Sigmoid colon (tissue), 4 donors: ENCODE measurements around the gene NBEAL2.

Experiments used
- CTCF ChIP-seq, 4 experiments: fragments of 450-650 bp in 3 of 4; fragments of 200-600 bp in 1 of 4; IDR thresholded peaks; one replicate each; pipeline ENCODE4 v1.5.1; 2016 to 2019; ENCODE audit warnings: antibody characterized with exemption in 4 of 4, mild to moderate bottlenecking in 3 of 4, moderate library complexity in 2 of 4
- POLR2A ChIP-seq, 2 donors: fragments of 450-650 bp; IDR thresholded peaks; one replicate each; pipeline ENCODE4 v1.6.1; 2016; ENCODE audit warnings: antibody characterized with exemption in 2 of 2, mild to moderate bottlenecking in 2 of 2, moderate library complexity in 2 of 2
- POLR2AphosphoS5 ChIP-seq, 4 donors: sonication (generic); formaldehyde crosslinking; IDR thresholded peaks; one replicate each; pipeline ENCODE4 v1.6.1; 2017; ENCODE audit warnings: antibody characterized with exemption in 4 of 4

DNA sequence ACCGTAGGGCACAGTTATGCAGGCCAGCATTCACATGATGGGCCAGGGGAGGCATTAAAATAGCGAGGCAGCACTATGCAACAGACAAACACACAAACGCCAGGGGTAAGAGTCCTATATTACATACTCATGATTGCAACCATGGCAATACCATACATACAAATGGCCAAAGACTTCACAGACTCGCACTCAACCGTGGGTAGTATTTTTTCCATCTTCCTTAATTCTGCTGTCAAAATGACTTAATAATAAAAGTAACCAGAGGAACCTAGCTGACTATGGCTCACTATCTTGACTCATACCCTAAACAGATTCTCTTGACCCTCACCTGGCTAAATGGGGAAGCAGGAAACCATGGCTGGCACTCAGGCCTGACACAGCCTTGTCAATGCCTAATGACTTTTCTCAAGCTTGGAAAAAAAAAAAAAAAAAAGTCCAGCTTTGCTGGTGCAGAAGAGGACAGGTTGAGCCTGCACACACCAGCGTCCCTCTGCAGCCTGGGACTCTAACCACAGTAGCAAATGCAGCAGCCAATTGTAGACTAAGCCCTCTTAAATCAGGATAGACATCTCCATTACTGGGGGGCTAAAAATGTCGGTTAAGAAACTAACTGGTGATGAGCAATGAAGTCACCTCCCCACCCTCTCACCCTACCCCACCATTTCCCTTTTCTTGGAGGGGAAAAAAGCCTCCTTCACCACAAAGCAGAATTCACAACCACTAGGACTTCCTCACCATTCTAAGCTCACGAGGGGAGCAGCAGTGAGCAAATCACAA, 26.0 kb upstream of the NBEAL2 start:
- TF ChIP-seq CTCF (IDR thresholded peaks at IDR 0.05), result no peak
- TF ChIP-seq POLR2A (IDR thresholded peaks at IDR 0.05), result no peak
- no peak for TF ChIP-seq POLR2AphosphoS5 (IDR thresholded peaks at IDR 0.05)
